Endothelial cell of umbilical vein (primary cell): ENCODE data around the gene SINHCAF.

Experiments used
- CTCF ChIP-seq, 2 donors: IDR thresholded peaks; 1 replicate in 1 of 2; 2 replicates in 1 of 2; pipeline ENCODE4 v1.5.1; 2011; ENCODE audit warnings: low read length in 2 of 2, mild to moderate bottlenecking in 2 of 2, moderate library complexity in 2 of 2, control low read depth in 1 of 2, inconsistent platforms in 1 of 2, low read depth in 1 of 2; ENCODE audit not compliant: insufficient read depth in 1 of 2; ENCODE audit errors: extremely low read depth in 1 of 2
- JUN ChIP-seq: IDR thresholded peaks from 2 replicates; pipeline ENCODE4 v1.6.1; 2011; ENCODE audit warnings: borderline replicate concordance, low read depth; ENCODE audit not compliant: insufficient read length, insufficient read depth

- TF ChIP-seq JUN: no peak
- no peak for TF ChIP-seq CTCF (IDR thresholded peaks at IDR 0.05; ENCODE audit: extremely low read depth in 1 of 2, insufficient read depth in 1 of 2, low read depth in 1 of 2, low read length in 2 of 2)
Measured at GRCh38 chr12:31248815-31249214, 77.1 kb downstream of the SINHCAF start.
